Gastrocnemius medialis (tissue), 4 donors: ENCODE results near the gene TTLL13.

Experiments
- CTCF ChIP-seq, 5 experiments: fragments of 450-650 bp in 3 of 5; fragments of 200-600 bp in 2 of 5; sonication (generic) in 2 of 5; IDR thresholded peaks in 4 of 5; conservative IDR thresholded peaks in 1 of 5; 1 replicate in 4 of 5; 2 replicates in 1 of 5; pipeline ENCODE4 v1.5.1; 2016 to 2019; ENCODE audit warnings: antibody characterized with exemption in 5 of 5, mild to moderate bottlenecking in 3 of 5, moderate library complexity in 3 of 5
- POLR2A ChIP-seq, 2 donors: fragments of 450-650 bp; IDR thresholded peaks; one replicate each; pipeline ENCODE4 v1.6.1; 2017; ENCODE audit warnings: antibody characterized with exemption in 2 of 2, mild to moderate bottlenecking in 2 of 2, moderate library complexity in 2 of 2

GRCh38 chr15:90225504-90226234 lies 23.7 kb upstream of the TTLL13 start:
- TF ChIP-seq CTCF (IDR thresholded peaks at IDR 0.05 in 4 of 5, conservative IDR thresholded peaks at IDR 0.05 in 1 of 5) (no peak), POLR2A (IDR thresholded peaks at IDR 0.05) (no peak)
